Measurements from ENCODE around the gene PPA1. TPM values are rescaled to one million over a fixed set of nuclear protein-coding genes. Genes with fewer than 3 reads are reported as not detected.
"Not testable (repeated sequence)": the region's sequence is repeated elsewhere in the genome, so short reads cannot be mapped to it uniquely, and the experiment has no call there.

The PPA1 gene
- total RNA-seq, 1 donor from 2014 or later, result 201 TPM

DNA sequence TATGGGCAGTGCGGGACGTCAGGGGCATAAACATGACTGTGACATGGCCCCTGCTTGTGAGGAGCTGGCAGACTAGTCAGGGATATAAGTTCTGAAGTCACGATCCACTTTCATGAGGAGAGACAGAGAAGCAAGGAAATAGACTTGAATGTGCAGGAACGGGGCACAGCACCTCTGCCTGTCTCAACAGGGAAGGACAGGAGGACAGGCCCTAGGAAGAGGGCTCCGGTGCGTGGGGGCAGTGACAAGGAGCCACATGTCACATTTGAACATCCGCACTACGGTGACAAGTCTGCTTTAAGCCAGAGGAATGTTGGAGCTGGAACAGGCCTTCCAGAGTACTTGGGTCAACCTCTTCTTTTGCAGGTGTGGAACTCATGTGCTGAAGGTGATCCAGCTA lies 43.1 kb downstream of the PPA1 start:
- Histone ChIP-seq H3K4me3 (ENCODE audit: low read depth, low read length) (no peak overlapping the region), H3K36me3 (ENCODE audit: control insufficient read depth, insufficient read depth, low read length) (no peaks in the 10 kb centered on the region), H3K27me3 (ENCODE audit: control insufficient read depth, insufficient read depth, low read length) (no peaks in the 10 kb centered on the region)
- no peak for DNase-seq (ENCODE audit: low read depth)
- TF ChIP-seq CTCF (IDR thresholded peaks at IDR 0.05; ENCODE audit: insufficient read depth, low read length, poor library complexity, severe bottlenecking), result no peak

GRCh38 chr10:70188768-70189167 lies 44.5 kb downstream of the PPA1 start:
- Histone ChIP-seq H3K36me3 (ENCODE audit: control insufficient read depth, insufficient read depth, low read length) (no peaks in the 10 kb centered on the region), H3K4me3 (ENCODE audit: low read depth, low read length) (no peak overlapping the region), H3K27me3 (ENCODE audit: control insufficient read depth, insufficient read depth, low read length) (no peaks in the 10 kb centered on the region)
- TF ChIP-seq CTCF (IDR thresholded peaks at IDR 0.05; ENCODE audit: insufficient read depth, low read length, poor library complexity, severe bottlenecking), result no peak
- no peak for DNase-seq (ENCODE audit: low read depth)

- H3K36me3 ChIP-seq (ENCODE audit: control insufficient read depth, insufficient read depth, low read length), result no peaks in the 10 kb centered on the region
- no peak overlapping the region for H3K4me3 ChIP-seq (ENCODE audit: low read depth, low read length)
- H3K27me3 ChIP-seq (ENCODE audit: control insufficient read depth, insufficient read depth, low read length), result no peaks in the 10 kb centered on the region
- DNase-seq (ENCODE audit: low read depth), result no peak
- no peak for TF ChIP-seq CTCF (IDR thresholded peaks at IDR 0.05; ENCODE audit: insufficient read depth, low read length, poor library complexity, severe bottlenecking)
Observed at GRCh38 chr10:70186571-70186970, 46.7 kb downstream of the PPA1 start.

- no peak for DNase-seq (ENCODE audit: low read depth)
- no peak for TF ChIP-seq CTCF (IDR thresholded peaks at IDR 0.05; ENCODE audit: insufficient read depth, low read length, poor library complexity, severe bottlenecking)
- Histone ChIP-seq H3K27me3 (ENCODE audit: control insufficient read depth, insufficient read depth, low read length) (no peaks in the 10 kb centered on the region), H3K4me3 (ENCODE audit: low read depth, low read length) (no peak overlapping the region), H3K36me3 (ENCODE audit: control insufficient read depth, insufficient read depth, low read length) (no peaks in the 10 kb centered on the region)
Observed at GRCh38 chr10:70186090-70186489, 47.1 kb downstream of the PPA1 start.

GRCh38 chr10:70183304-70183703 lies 49.9 kb downstream of the PPA1 start:
- TF ChIP-seq CTCF (IDR thresholded peaks at IDR 0.05; ENCODE audit: insufficient read depth, low read length, poor library complexity, severe bottlenecking), result no peak
- Histone ChIP-seq H3K4me3 (ENCODE audit: low read depth, low read length) (no peak overlapping the region), H3K27me3 (ENCODE audit: control insufficient read depth, insufficient read depth, low read length) (no peaks in the 10 kb centered on the region), H3K36me3 (ENCODE audit: control insufficient read depth, insufficient read depth, low read length) (no peaks in the 10 kb centered on the region)
- DNase-seq (ENCODE audit: low read depth), result no peak

GRCh38 chr10:70179209-70179608 lies 54.0 kb downstream of the PPA1 start:
- not testable (repeated sequence) for DNase-seq (ENCODE audit: low read depth); H3K4me3 ChIP-seq (ENCODE audit: low read depth, low read length); H3K27me3 ChIP-seq (ENCODE audit: control insufficient read depth, insufficient read depth, low read length); H3K36me3 ChIP-seq (ENCODE audit: control insufficient read depth, insufficient read depth, low read length)

Measured in kidney epithelial cell (primary cell).